Keratinocyte (primary cell): ENCODE results near the gene FAM120B. TPM values are rescaled to one million over a fixed set of nuclear protein-coding genes. Genes with fewer than 3 reads are reported as not detected.

Source experiments
- DNase-seq: peaks from one replicate; pipeline ENCODE4 v3.0.0-alpha.2; 2011; ENCODE audit warnings: low read depth, missing footprints, low spot score
- FAIRE-seq: peaks from 2 replicates; lab custom pipeline; 2011; peaks lifted over from hg19 to GRCh38; lab: Jason Lieb, UNC
- H2AFZ ChIP-seq: 2 replicates; pipeline ENCODE4 v1.6.0; 2012; ENCODE audit warnings: low read length, control low read depth, inconsistent platforms; ENCODE audit not compliant: control insufficient read depth
- H3K27ac ChIP-seq: 2 replicates; pipeline ENCODE4 v1.5.1; 2011; ENCODE audit warnings: low read length; ENCODE audit not compliant: control insufficient read depth, insufficient read depth
- H3K27me3 ChIP-seq: 3 replicates; pipeline ENCODE4 v1.6.0; 2011; ENCODE audit warnings: low read length; ENCODE audit not compliant: control insufficient read depth, insufficient read depth; ENCODE audit errors: extremely low read depth
- H3K36me3 ChIP-seq, 2 experiments: 2 replicates in 1 of 2; 3 replicates in 1 of 2; pipeline ENCODE4 v1.5.1; 2011; ENCODE audit warnings: low read length in 2 of 2, mild to moderate bottlenecking in 1 of 2; ENCODE audit not compliant: control insufficient read depth in 2 of 2, insufficient read depth in 2 of 2; ENCODE audit errors: extremely low read depth in 1 of 2
- H3K4me1 ChIP-seq: 3 replicates; pipeline ENCODE4 v1.5.1; 2011; ENCODE audit warnings: low read length; ENCODE audit not compliant: control insufficient read depth, insufficient read depth; ENCODE audit errors: extremely low read depth
- H3K4me2 ChIP-seq: 3 replicates; pipeline ENCODE4 v1.6.0; 2011; ENCODE audit warnings: low read depth, low read length; ENCODE audit not compliant: control insufficient read depth, insufficient read depth; ENCODE audit errors: extremely low read depth
- H3K4me3 ChIP-seq, 3 experiments: fragments of 200-600 bp in 1 of 3; sonication (generic) in 1 of 3; 2 replicates in 2 of 3; 3 replicates in 1 of 3; pipeline ENCODE4 v1.5.1; 2011 to 2016; ENCODE audit warnings: low read length in 3 of 3, mild to moderate bottlenecking in 3 of 3, control low read depth in 2 of 3, inconsistent platforms in 1 of 3, low read depth in 1 of 3, mixed read lengths in 1 of 3, mixed run types in 1 of 3, moderate library complexity in 1 of 3; ENCODE audit not compliant: control insufficient read depth in 2 of 3, insufficient read depth in 2 of 3; ENCODE audit errors: extremely low read depth in 1 of 3
- H3K79me2 ChIP-seq: 2 replicates; pipeline ENCODE4 v1.6.0; 2012; ENCODE audit warnings: low read length; ENCODE audit not compliant: control insufficient read depth, insufficient read depth
- H3K9ac ChIP-seq: 3 replicates; pipeline ENCODE4 v1.6.0; 2011; ENCODE audit warnings: low read length; ENCODE audit not compliant: control insufficient read depth, insufficient read depth; ENCODE audit errors: extremely low read depth
- H3K9me1 ChIP-seq: 3 replicates; pipeline ENCODE4 v1.6.0; 2011; ENCODE audit warnings: low read length; ENCODE audit not compliant: control insufficient read depth, insufficient read depth; ENCODE audit errors: extremely low read depth
- H3K9me3 ChIP-seq: 2 replicates; pipeline ENCODE4 v1.5.1; 2012; ENCODE audit warnings: low read depth, low read length; ENCODE audit not compliant: control insufficient read depth
- H4K20me1 ChIP-seq: 3 replicates; pipeline ENCODE4 v1.6.0; 2011; ENCODE audit warnings: low read length; ENCODE audit not compliant: control insufficient read depth, insufficient read depth; ENCODE audit errors: extremely low read depth
- EZH2 ChIP-seq: IDR thresholded peaks from one replicate; pipeline ENCODE4 v1.6.1; 2012; ENCODE audit warnings: inconsistent platforms, mild to moderate bottlenecking, low read length, moderate library complexity
- dilution Hi-C: fragments of 300-500 bp; cut with MboI; formaldehyde crosslinking; loops from one replicate; pipeline ENCODE4 v1.7.0; 2020; ENCODE audit warnings: low sequenced_read_pairs; ENCODE audit not compliant: extremely low pct_ligation_motif_present
- polyA plus RNA-seq, 5 experiments: library from polyadenylated mRNA; depleted of rRNA in 3 of 5; stranded (reverse) in 3 of 5; stranded (forward) in 1 of 5; unstranded in 1 of 5; fragments of >200 nt; gene quantifications; 1 replicate in 1 of 5; 2 replicates in 3 of 5; 3 replicates in 1 of 5; pipeline versions ENCODE4 v1.2.1 to v1.2.3, GENCODE V29; 2011 to 2012; ENCODE audit warnings: missing spikeins in 2 of 5, low read depth in 1 of 5, low replicate concordance in 1 of 5
- TF ChIP-seq, protein P1 (sequence below), 3 experiments: IDR thresholded peaks in 1 of 3; conservative IDR thresholded peaks in 1 of 3; optimal IDR thresholded peaks in 1 of 3; 2 replicates in 2 of 3; 3 replicates in 1 of 3; pipeline versions ENCODE3 to v1.5.1; 2011; ENCODE audit warnings: low read length in 3 of 3, mild to moderate bottlenecking in 3 of 3, moderate library complexity in 2 of 3, control low read depth in 1 of 3, inconsistent platforms in 1 of 3; ENCODE audit not compliant: insufficient read depth in 2 of 3; ENCODE audit errors: extremely low read depth in 1 of 3

FAM120B gene
- polyA plus RNA-seq, 1 donor (not counting 4 experiments of a cell fraction or from before 2014, with no cell fraction given): 17.4 TPM

DNA sequence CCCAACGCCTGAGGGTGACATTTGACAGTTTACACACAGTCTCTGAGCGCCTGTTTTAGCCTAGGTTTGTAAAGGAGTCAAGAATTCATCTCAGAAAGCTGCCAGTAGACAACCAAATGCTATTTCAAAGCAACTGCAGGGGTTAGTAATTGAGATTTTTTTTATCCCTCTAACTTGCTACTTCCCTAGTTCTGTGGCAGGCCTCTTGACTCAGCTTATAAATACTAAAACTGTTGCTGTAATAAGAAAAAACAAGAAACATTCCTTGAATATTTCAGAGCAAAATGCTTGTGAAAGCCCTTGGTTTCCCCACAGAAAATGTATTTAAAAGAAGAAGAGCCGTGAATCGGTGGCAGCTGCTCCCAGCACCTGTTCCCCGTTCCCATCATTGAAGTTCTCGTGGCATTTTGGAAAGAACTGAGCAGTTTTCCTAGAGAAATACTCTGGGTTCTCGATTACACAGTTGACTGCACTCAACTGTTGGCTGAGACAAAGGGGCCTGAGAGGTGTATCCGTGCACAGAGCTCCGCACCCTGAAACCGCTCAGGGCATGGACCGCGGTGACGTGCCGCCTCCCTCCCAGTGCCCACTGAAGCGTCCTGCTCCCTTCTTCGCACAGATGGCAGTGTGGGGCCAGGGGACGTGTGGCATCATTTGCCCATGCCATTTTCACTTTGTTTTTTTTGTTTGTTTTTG lies 36.6 kb upstream of the FAM120B start:
- H3K27me3 ChIP-seq: peaks cover 3% of the 10 kb centered on the region
- H3K27ac ChIP-seq: no peak overlapping the region
- no peaks in the 10 kb centered on the region for H4K20me1 ChIP-seq
- no peak overlapping the region for H3K9ac ChIP-seq
- H2AFZ ChIP-seq: peak overlapping the region; percentile 23
- no peak for DNase-seq
- TF ChIP-seq EZH2: no peak
- TF ChIP-seq, protein P1, sequence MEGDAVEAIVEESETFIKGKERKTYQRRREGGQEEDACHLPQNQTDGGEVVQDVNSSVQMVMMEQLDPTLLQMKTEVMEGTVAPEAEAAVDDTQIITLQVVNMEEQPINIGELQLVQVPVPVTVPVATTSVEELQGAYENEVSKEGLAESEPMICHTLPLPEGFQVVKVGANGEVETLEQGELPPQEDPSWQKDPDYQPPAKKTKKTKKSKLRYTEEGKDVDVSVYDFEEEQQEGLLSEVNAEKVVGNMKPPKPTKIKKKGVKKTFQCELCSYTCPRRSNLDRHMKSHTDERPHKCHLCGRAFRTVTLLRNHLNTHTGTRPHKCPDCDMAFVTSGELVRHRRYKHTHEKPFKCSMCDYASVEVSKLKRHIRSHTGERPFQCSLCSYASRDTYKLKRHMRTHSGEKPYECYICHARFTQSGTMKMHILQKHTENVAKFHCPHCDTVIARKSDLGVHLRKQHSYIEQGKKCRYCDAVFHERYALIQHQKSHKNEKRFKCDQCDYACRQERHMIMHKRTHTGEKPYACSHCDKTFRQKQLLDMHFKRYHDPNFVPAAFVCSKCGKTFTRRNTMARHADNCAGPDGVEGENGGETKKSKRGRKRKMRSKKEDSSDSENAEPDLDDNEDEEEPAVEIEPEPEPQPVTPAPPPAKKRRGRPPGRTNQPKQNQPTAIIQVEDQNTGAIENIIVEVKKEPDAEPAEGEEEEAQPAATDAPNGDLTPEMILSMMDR (optimal IDR thresholded peaks at IDR 0.05 in 1 of 3, IDR thresholded peaks at IDR 0.05 in 1 of 3, conservative IDR thresholded peaks at IDR 0.05 in 1 of 3; ENCODE audit: extremely low read depth in 1 of 3, insufficient read depth in 2 of 3, low read length in 3 of 3): no peak
- no peaks in the 10 kb centered on the region for H3K4me1 ChIP-seq
- H3K79me2 ChIP-seq: no peaks in the 10 kb centered on the region
- H3K9me3 ChIP-seq: no peaks in the 10 kb centered on the region
- no peaks in the 10 kb centered on the region for H3K9me1 ChIP-seq
- no peak overlapping the region for H3K4me2 ChIP-seq
- H3K36me3 ChIP-seq: no peaks in the 10 kb centered on the region
- dilution Hi-C loops: no loop called here
- no peak overlapping the region for H3K4me3 ChIP-seq
- FAIRE-seq: no peak

DNA sequence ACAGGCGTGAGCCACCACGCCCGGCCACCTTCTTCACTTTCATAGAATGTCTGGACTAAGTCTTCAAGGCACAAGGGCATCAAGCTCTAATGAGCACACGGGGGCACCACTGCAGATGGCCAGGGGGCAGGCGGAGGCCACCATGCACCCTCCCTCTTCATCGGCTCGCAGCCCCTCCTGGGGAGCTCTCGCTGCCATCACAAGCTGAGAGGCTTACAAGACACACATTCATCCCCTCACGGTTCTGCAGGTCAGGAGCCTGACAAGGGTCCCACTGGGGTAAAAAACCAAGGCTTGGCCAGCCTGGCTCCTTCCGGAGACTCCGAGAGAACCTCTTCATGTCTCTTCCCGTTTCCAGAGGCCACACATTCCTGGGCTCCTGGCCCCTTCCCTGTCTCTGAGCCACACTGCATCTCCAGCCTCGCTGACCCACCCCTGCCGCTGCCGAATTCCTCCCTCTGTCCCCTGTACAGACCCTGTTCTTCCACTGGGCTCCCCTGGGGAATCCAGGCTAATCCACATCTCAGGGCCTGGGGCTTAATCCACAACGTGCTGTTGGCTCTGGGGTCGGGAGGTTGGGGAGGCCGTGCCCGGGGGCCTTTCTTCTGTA lies 35.5 kb upstream of the FAM120B start:
- H3K9me1 ChIP-seq: no peaks in the 10 kb centered on the region
- no peak overlapping the region for H3K27ac ChIP-seq
- no peak for TF ChIP-seq EZH2
- TF ChIP-seq, protein P1 (optimal IDR thresholded peaks at IDR 0.05 in 1 of 3, IDR thresholded peaks at IDR 0.05 in 1 of 3, conservative IDR thresholded peaks at IDR 0.05 in 1 of 3; ENCODE audit: extremely low read depth in 1 of 3, insufficient read depth in 2 of 3, low read length in 3 of 3): no peak
- no peaks in the 10 kb centered on the region for H3K4me1 ChIP-seq
- no peak overlapping the region for H2AFZ ChIP-seq
- DNase-seq: no peak
- no peak overlapping the region for H3K9ac ChIP-seq
- no peaks in the 10 kb centered on the region for H3K36me3 ChIP-seq
- no peak overlapping the region for H3K4me2 ChIP-seq
- H3K4me3 ChIP-seq: no peak overlapping the region
- no peak for FAIRE-seq
- no peaks in the 10 kb centered on the region for H3K9me3 ChIP-seq
- dilution Hi-C loops: no loop called here
- H4K20me1 ChIP-seq: no peaks in the 10 kb centered on the region
- H3K27me3 ChIP-seq: peaks cover 3% of the 10 kb centered on the region
- no peaks in the 10 kb centered on the region for H3K79me2 ChIP-seq
